Bronchial epithelial cell (primary cell): Measurements from ENCODE around the gene TIPARP. TPM values are rescaled to one million over a fixed set of nuclear protein-coding genes. Genes with fewer than 3 reads are reported as not detected.

ENCODE experiments used
- DNase-seq: peaks from one replicate; pipeline ENCODE4 v3.0.0-alpha.2; 2010; ENCODE audit warnings: low read depth
- FAIRE-seq: peaks from 2 replicates; lab custom pipeline; 2011; peaks lifted over from hg19 to GRCh38; lab: Jason Lieb, UNC
- H3K27me3 ChIP-seq: 2 replicates; pipeline ENCODE4 v1.5.1; 2011; ENCODE audit warnings: low read length; ENCODE audit not compliant: control insufficient read depth, insufficient read depth
- H3K36me3 ChIP-seq: 2 replicates; pipeline ENCODE4 v1.5.1; 2011; ENCODE audit warnings: low read length; ENCODE audit not compliant: control insufficient read depth, insufficient read depth
- H3K4me3 ChIP-seq: 2 replicates; pipeline ENCODE4 v1.5.1; 2011; ENCODE audit warnings: mild to moderate bottlenecking, low read depth, low read length, control low read depth
- CTCF ChIP-seq: IDR thresholded peaks from 2 replicates; pipeline ENCODE4 v1.5.1; 2011; ENCODE audit warnings: mild to moderate bottlenecking, moderate library complexity, low read length, control low read depth, inconsistent platforms; ENCODE audit not compliant: insufficient read depth, severe bottlenecking
- total RNA-seq: library from RNA; depleted of rRNA; stranded (reverse); fragments of >200 nt; gene quantifications from 2 replicates; pipeline ENCODE4 v1.2.1, GENCODE V29; 2014

TIPARP gene
- total RNA-seq, 1 donor from 2014 or later, result 110 TPM

- Histone ChIP-seq H3K4me3 (no peak overlapping the region), H3K36me3 (no peaks in the 10 kb centered on the region), H3K27me3 (no peaks in the 10 kb centered on the region)
- DNase-seq (peak; percentile 54), FAIRE-seq (no peak)
- no peak for TF ChIP-seq CTCF
These were observed 76.5 kb downstream of the TIPARP start for GRCh38 chr3:156750874-156751245.

GRCh38 chr3:156751461-156752025, 77.2 kb downstream of the TIPARP start:
- no peak overlapping the region for H3K4me3 ChIP-seq

More at GRCh38 chr3:156751461-156752025, 77.2 kb downstream of the TIPARP start:
- no peak for TF ChIP-seq CTCF
- DNase-seq (no peak), FAIRE-seq (no peak)
- Histone ChIP-seq H3K36me3 (no peaks in the 10 kb centered on the region), H3K27me3 (no peaks in the 10 kb centered on the region)

Other genes starting within 250 kb of the TIPARP start
- 168 and 245 TPM in 2 replicates for gene SSR3, start 119.5 kb upstream of the TIPARP start, total RNA-seq
- under 0.01 and 0.64 TPM in 2 replicates for gene LEKR1, start 151.8 kb downstream of the TIPARP start, total RNA-seq